K562 (cell line): ENCODE data around the gene DUSP21. TPM values are rescaled to one million over a fixed set of nuclear protein-coding genes. Genes with fewer than 3 reads are reported as not detected.

Experiments
- ATAC-seq: fragments of 200-7000 bp; cut with Tn5 transposase; 3 replicates; pipeline ENCODE4 v1.9.1; 2020; ENCODE audit warnings: moderate library complexity
- BruUV-seq: library from RNA; stranded (reverse); fragments of 400-500 nt; replicated peaks from 2 replicates; lab custom pipeline; 2021; lab: Mats Ljungman, UMichigan
- CTCF ChIA-PET: fragments of 300-600 bp; formaldehyde crosslinking; extraction: SDS; loops from one replicate; lab custom pipeline; 2021; ENCODE audit warnings: low intra/inter-chr PET ratio; lab: Yijun Ruan, JAX
- POLR2A ChIA-PET: fragments of 300-600, 350-650 bp; sonication (Branson Sonifier 250); formaldehyde crosslinking; extraction: SDS; loops from one replicate; lab custom pipeline; 2021; ENCODE audit warnings: antibody characterized with exemption, inconsistent platforms; lab: Yijun Ruan, JAX
- DNase-seq, 4 experiments: peaks; one replicate each; pipeline versions ENCODE4 v3.0.0 to v3.0.0-alpha.2; 2011 to 2018; ENCODE audit warnings: low spot score in 3 of 4, mixed read lengths in 3 of 4; ENCODE audit errors: extremely low read depth in 1 of 4
- FAIRE-seq: peaks from 2 replicates; lab custom pipeline; 2011; peaks lifted over from hg19 to GRCh38; lab: Jason Lieb, UNC
- H2AFZ ChIP-seq: 2 replicates; pipeline ENCODE4 v1.6.0; 2011; ENCODE audit warnings: low read depth, low read length, control low read depth, inconsistent platforms
- H3K27ac ChIP-seq: fragments of 200-600 bp; 3 replicates; pipeline ENCODE4 v1.8.0; 2011; ENCODE audit warnings: low read depth, mild to moderate bottlenecking, control low read depth, inconsistent platforms, low read length, moderate library complexity, mixed read lengths; ENCODE audit errors: extremely low read depth
- H3K27me3 ChIP-seq, 2 experiments: fragments of 300-600 bp in 1 of 2; 2 replicates in 1 of 2; 3 replicates in 1 of 2; pipeline versions ENCODE4 v1.6.0 to v1.8.0; 2011; ENCODE audit warnings: inconsistent platforms in 2 of 2, low read length in 2 of 2, mild to moderate bottlenecking in 1 of 2, mixed read lengths in 1 of 2, moderate library complexity in 1 of 2; ENCODE audit not compliant: control insufficient read depth in 2 of 2, insufficient read depth in 2 of 2
- H3K36me3 ChIP-seq: fragments of 300-600 bp; 3 replicates; pipeline ENCODE4 v1.8.0; 2011; ENCODE audit warnings: mild to moderate bottlenecking, low read length, inconsistent platforms; ENCODE audit not compliant: control insufficient read depth, insufficient read depth
- H3K4me1 ChIP-seq, 2 experiments: fragments of 200-600 bp in 1 of 2; replicated peaks in 1 of 2; 2 replicates in 1 of 2; 3 replicates in 1 of 2; pipeline versions ENCODE4 v1.5.1 to v1.8.0; 2011; ENCODE audit warnings: inconsistent platforms in 2 of 2, low read length in 2 of 2, mild to moderate bottlenecking in 1 of 2, mixed read lengths in 1 of 2, moderate library complexity in 1 of 2; ENCODE audit not compliant: control insufficient read depth in 2 of 2, insufficient read depth in 2 of 2
- H3K4me2 ChIP-seq: 2 replicates; pipeline ENCODE4 v1.6.1; 2011; ENCODE audit warnings: low read length, control low read depth, inconsistent platforms, mixed read lengths; ENCODE audit not compliant: insufficient read depth
- H3K4me3 ChIP-seq: fragments of 200-600 bp; sonication (generic), shearing (Covaris generic); 2 replicates; pipeline ENCODE4 v1.5.1; 2016; ENCODE audit warnings: control low read depth, inconsistent platforms
- H3K79me2 ChIP-seq: fragments of 200-600 bp; 3 replicates; pipeline ENCODE4 v1.8.0; 2011; ENCODE audit warnings: low read length, inconsistent platforms; ENCODE audit not compliant: control insufficient read depth, insufficient read depth
- H3K9ac ChIP-seq, 2 experiments: 2 replicates each; pipeline versions ENCODE4 v1.6.0 to v1.6.1; 2011; ENCODE audit warnings: low read depth in 2 of 2, low read length in 2 of 2, control low read depth in 1 of 2, inconsistent platforms in 1 of 2, mild to moderate bottlenecking in 1 of 2, mixed read lengths in 1 of 2; ENCODE audit not compliant: insufficient read depth in 1 of 2
- H3K9me1 ChIP-seq: one replicate; pipeline ENCODE4 v1.6.0; 2011; ENCODE audit warnings: inconsistent platforms, mild to moderate bottlenecking, low read length, moderate library complexity; ENCODE audit not compliant: control insufficient read depth, insufficient read depth
- H3K9me3 ChIP-seq: replicated peaks from 2 replicates; pipeline ENCODE4 v1.5.1; 2011; ENCODE audit warnings: low read depth, low read length, inconsistent platforms; ENCODE audit not compliant: control insufficient read depth, insufficient read depth
- H4K20me1 ChIP-seq: replicated peaks from 2 replicates; pipeline ENCODE4 v1.6.1; 2011; ENCODE audit warnings: low read length, inconsistent platforms, mixed read lengths; ENCODE audit not compliant: control insufficient read depth, insufficient read depth
- CTBP1 ChIP-seq: fragments of 450-650 bp; IDR thresholded peaks from 2 replicates; pipeline ENCODE4 v1.6.1; 2016; ENCODE audit warnings: borderline replicate concordance
- EHMT2 ChIP-seq: fragments of 450-650 bp; IDR thresholded peaks from 2 replicates; pipeline ENCODE4 v1.6.1; 2018; ENCODE audit warnings: antibody characterized with exemption
- LARP7 ChIP-seq: fragments of 450-650 bp; IDR thresholded peaks from 2 replicates; pipeline ENCODE4 v1.6.1; 2016
- NCOR1 ChIP-seq: fragments of 450-650 bp; IDR thresholded peaks from 2 replicates; pipeline ENCODE4 v1.6.1; 2016; ENCODE audit warnings: mild to moderate bottlenecking, moderate library complexity
- POLR2AphosphoS5 ChIP-seq: IDR thresholded peaks from 2 replicates; pipeline ENCODE4 v1.6.1; 2011; ENCODE audit warnings: mild to moderate bottlenecking, low read depth, low read length, moderate library complexity; ENCODE audit not compliant: control insufficient read depth, insufficient read depth
- SMAD2 ChIP-seq: fragments of 150-350 bp; IDR thresholded peaks from 2 replicates; pipeline ENCODE4 v1.6.1; 2014; ENCODE audit warnings: low read depth, mild to moderate bottlenecking, low read length
- ZC3H8 ChIP-seq: fragments of 450-650 bp; IDR thresholded peaks from 2 replicates; pipeline ENCODE4 v1.6.1; 2017
- ZNF24 ChIP-seq: fragments of 450-650 bp; IDR thresholded peaks from 2 replicates; pipeline ENCODE4 v1.6.1; 2016
- WGBS: fragments of 100-300 bp; shearing (Covaris generic); methylation state at CpG from one replicate; pipeline ENCODE4 v1.1.6; 2016; ENCODE audit warnings: low coverage, mixed read lengths; ENCODE audit not compliant: insufficient coverage; ENCODE audit errors: missing lambda C conversion rate; 5-methylcytosine and 5-hydroxymethylcytosine counted together
- in situ Hi-C: fragments of 300-500 bp; cut with MboI; formaldehyde crosslinking; loops from 4 replicates; pipeline ENCODE4 v1.15.0; 2018; ENCODE audit warnings: inconsistent platforms, mixed read lengths
- intact Hi-C: fragments of 100-400 bp; cut with micrococcal nuclease; formaldehyde crosslinking; loops from 2 replicates; pipeline ENCODE4 v1.14.2; 2022
- polyA plus RNA-seq, 8 experiments: library from polyadenylated mRNA; depleted of rRNA in 4 of 8; stranded (reverse) in 5 of 8; unstranded in 3 of 8; fragments of >200 nt; fragmentation: Nextera tagmentation in 2 of 8; fragmentation: Illumina TruSeq in 1 of 8; extraction: Ambion mirVana in 2 of 8; extraction: Trizol in 1 of 8; gene quantifications; 2 replicates each; pipeline versions ENCODE4 v1.2.1 to v1.2.3, GENCODE V29; 2011 to 2014; ENCODE audit warnings: inconsistent platforms in 1 of 8, missing spikeins in 1 of 8
- total RNA-seq, 7 experiments: library from RNA; depleted of rRNA in 6 of 7; stranded (reverse); fragments of >200 nt in 6 of 7; fragmentation: Illumina TruSeq in 2 of 7; extraction: Trizol in 2 of 7; gene quantifications; 2 replicates each; pipeline versions ENCODE4 v1.2.1 to v1.2.3, GENCODE V29; 2011 to 2021; ENCODE audit warnings: low replicate concordance in 1 of 7
- TF ChIP-seq, protein P1 (sequence below): IDR thresholded peaks from 3 replicates; pipeline ENCODE4 v1.6.1; 2011; ENCODE audit warnings: borderline replicate concordance, mild to moderate bottlenecking, moderate library complexity; ENCODE audit not compliant: insufficient read length; ENCODE audit errors: extremely low read depth
- TF ChIP-seq, protein P2 (sequence below): IDR thresholded peaks from 2 replicates; pipeline ENCODE4 v1.6.1; 2012; ENCODE audit warnings: low read depth, low read length, improper control_type of control experiment, borderline replicate concordance
- TF ChIP-seq, protein P3 (sequence below): fragments of 450-650 bp; IDR thresholded peaks from 2 replicates; pipeline ENCODE4 v1.6.1; 2016; ENCODE audit warnings: missing biosample characterization, missing genetic modification characterization
- TF ChIP-seq, protein P4 (sequence below): sonication (generic); formaldehyde crosslinking; IDR thresholded peaks from 2 replicates; pipeline ENCODE4 v1.9.0; 2022; ENCODE audit warnings: mild to moderate bottlenecking, missing genetic modification reagents
- TF ChIP-seq, protein P5 (sequence below): fragments of 450-650 bp; IDR thresholded peaks from 2 replicates; pipeline ENCODE4 v1.6.1; 2017; ENCODE audit warnings: antibody characterized with exemption, mild to moderate bottlenecking

The DUSP21 gene
- total and polyA plus RNA-seq, 9 of the 15 experiments (the other 6 are each of a cell fraction or from before 2014, with no cell fraction given) = 0.14 to 2.5 (median 1.3) TPM

DNA sequence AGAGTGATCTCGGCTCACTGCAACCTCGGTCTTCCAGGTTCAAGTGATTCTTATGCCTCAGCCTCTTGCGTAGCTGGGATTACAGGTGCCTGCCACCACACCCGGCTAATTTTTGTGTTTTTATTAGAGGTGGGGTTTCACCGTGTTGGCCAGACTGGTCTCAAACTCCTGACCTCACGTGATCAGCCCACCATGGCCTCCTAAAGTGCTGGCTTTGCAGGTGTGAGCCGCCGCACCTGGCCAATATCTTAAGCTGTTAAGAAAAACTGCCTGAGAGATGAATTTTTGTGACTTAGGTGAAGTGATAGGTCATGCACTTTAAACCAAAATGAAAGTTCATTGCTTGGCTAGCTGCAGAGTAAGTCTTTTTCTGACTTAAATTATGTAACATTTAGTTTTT is 35.0 kb downstream of the DUSP21 start:
- POLR2A ChIA-PET = no interaction called here
- in situ Hi-C loops = no loop called here
- TF ChIP-seq, protein P1, sequence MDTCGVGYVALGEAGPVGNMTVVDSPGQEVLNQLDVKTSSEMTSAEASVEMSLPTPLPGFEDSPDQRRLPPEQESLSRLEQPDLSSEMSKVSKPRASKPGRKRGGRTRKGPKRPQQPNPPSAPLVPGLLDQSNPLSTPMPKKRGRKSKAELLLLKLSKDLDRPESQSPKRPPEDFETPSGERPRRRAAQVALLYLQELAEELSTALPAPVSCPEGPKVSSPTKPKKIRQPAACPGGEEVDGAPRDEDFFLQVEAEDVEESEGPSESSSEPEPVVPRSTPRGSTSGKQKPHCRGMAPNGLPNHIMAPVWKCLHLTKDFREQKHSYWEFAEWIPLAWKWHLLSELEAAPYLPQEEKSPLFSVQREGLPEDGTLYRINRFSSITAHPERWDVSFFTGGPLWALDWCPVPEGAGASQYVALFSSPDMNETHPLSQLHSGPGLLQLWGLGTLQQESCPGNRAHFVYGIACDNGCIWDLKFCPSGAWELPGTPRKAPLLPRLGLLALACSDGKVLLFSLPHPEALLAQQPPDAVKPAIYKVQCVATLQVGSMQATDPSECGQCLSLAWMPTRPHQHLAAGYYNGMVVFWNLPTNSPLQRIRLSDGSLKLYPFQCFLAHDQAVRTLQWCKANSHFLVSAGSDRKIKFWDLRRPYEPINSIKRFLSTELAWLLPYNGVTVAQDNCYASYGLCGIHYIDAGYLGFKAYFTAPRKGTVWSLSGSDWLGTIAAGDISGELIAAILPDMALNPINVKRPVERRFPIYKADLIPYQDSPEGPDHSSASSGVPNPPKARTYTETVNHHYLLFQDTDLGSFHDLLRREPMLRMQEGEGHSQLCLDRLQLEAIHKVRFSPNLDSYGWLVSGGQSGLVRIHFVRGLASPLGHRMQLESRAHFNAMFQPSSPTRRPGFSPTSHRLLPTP = no peak
- TF ChIP-seq, protein P2, sequence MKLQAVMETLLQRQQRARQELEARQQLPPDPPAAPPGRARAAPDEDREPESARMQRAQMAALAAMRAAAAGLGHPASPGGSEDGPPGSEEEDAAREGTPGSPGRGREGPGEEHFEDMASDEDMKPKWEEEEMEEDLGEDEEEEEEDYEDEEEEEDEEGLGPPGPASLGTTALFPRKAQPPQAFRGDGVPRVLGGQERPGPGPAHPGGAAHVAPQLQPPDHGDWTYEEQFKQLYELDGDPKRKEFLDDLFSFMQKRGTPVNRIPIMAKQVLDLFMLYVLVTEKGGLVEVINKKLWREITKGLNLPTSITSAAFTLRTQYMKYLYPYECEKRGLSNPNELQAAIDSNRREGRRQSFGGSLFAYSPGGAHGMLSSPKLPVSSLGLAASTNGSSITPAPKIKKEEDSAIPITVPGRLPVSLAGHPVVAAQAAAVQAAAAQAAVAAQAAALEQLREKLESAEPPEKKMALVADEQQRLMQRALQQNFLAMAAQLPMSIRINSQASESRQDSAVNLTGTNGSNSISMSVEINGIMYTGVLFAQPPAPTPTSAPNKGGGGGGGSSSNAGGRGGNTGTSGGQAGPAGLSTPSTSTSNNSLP = no peak
- TF ChIP-seq ZNF24 (no peak), SMAD2 (no peak), CTBP1 (no peak), NCOR1 (no peak), POLR2AphosphoS5 (no peak), LARP7 (no peak), ZC3H8 (no peak), EHMT2 (no peak)
- TF ChIP-seq, protein P3, sequence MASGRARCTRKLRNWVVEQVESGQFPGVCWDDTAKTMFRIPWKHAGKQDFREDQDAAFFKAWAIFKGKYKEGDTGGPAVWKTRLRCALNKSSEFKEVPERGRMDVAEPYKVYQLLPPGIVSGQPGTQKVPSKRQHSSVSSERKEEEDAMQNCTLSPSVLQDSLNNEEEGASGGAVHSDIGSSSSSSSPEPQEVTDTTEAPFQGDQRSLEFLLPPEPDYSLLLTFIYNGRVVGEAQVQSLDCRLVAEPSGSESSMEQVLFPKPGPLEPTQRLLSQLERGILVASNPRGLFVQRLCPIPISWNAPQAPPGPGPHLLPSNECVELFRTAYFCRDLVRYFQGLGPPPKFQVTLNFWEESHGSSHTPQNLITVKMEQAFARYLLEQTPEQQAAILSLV (tag) = no peak
- TF ChIP-seq, protein P4, sequence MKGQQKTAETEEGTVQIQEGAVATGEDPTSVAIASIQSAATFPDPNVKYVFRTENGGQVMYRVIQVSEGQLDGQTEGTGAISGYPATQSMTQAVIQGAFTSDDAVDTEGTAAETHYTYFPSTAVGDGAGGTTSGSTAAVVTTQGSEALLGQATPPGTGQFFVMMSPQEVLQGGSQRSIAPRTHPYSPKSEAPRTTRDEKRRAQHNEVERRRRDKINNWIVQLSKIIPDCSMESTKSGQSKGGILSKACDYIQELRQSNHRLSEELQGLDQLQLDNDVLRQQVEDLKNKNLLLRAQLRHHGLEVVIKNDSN (CRISPR knock-in tag) = no peak
- TF ChIP-seq, protein P5, sequence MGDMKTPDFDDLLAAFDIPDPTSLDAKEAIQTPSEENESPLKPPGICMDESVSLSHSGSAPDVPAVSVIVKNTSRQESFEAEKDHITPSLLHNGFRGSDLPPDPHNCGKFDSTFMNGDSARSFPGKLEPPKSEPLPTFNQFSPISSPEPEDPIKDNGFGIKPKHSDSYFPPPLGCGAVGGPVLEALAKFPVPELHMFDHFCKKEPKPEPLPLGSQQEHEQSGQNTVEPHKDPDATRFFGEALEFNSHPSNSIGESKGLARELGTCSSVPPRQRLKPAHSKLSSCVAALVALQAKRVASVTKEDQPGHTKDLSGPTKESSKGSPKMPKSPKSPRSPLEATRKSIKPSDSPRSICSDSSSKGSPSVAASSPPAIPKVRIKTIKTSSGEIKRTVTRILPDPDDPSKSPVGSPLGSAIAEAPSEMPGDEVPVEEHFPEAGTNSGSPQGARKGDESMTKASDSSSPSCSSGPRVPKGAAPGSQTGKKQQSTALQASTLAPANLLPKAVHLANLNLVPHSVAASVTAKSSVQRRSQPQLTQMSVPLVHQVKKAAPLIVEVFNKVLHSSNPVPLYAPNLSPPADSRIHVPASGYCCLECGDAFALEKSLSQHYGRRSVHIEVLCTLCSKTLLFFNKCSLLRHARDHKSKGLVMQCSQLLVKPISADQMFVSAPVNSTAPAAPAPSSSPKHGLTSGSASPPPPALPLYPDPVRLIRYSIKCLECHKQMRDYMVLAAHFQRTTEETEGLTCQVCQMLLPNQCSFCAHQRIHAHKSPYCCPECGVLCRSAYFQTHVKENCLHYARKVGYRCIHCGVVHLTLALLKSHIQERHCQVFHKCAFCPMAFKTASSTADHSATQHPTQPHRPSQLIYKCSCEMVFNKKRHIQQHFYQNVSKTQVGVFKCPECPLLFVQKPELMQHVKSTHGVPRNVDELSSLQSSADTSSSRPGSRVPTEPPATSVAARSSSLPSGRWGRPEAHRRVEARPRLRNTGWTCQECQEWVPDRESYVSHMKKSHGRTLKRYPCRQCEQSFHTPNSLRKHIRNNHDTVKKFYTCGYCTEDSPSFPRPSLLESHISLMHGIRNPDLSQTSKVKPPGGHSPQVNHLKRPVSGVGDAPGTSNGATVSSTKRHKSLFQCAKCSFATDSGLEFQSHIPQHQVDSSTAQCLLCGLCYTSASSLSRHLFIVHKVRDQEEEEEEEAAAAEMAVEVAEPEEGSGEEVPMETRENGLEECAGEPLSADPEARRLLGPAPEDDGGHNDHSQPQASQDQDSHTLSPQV = no peak

More for the DNA sequence above, 35.0 kb downstream of the DUSP21 start:
- no peak for DNase-seq
- Histone ChIP-seq H3K27me3 (no peaks in the 10 kb centered on the region), H3K9me1 (no peaks in the 10 kb centered on the region), H3K4me1 (peaks cover 0 to 6% of the 10 kb centered on the region in 2 experiments; a peak in 1 of 5 replicates), H3K9me3 (no peaks in the 10 kb centered on the region), H3K4me2 (no peak overlapping the region), H3K9ac (no peak overlapping the region), H2AFZ (no peak overlapping the region), H3K4me3 (no peak overlapping the region), H3K36me3 (peaks cover 15% of the 10 kb centered on the region), H3K79me2 (peaks cover 98% of the 10 kb centered on the region), H3K27ac (no peak overlapping the region), H4K20me1 (peaks cover 7% of the 10 kb centered on the region)
- no peak for FAIRE-seq
- ATAC-seq = no peak
- intact Hi-C loops = no loop called here
- CTCF ChIA-PET = no interaction called here
- 92% methylated on average over 7 of the region's 8 CpGs for WGBS
- BruUV-seq = no TSS peak
